ENCODE results near the gene BSCL2. TPM values are rescaled to one million over a fixed set of nuclear protein-coding genes. Genes with fewer than 3 reads are reported as not detected.

BSCL2 gene
- total and polyA plus RNA-seq, 2 of the 13 experiments (the other 11 are each of a cell fraction or from before 2014, with no cell fraction given), result 19.5 to 21.1 TPM

GRCh38 chr11:62708392-62708791, 1.2 kb upstream of the BSCL2 start:
- TF ChIP-seq SNAI1 (CRISPR knock-in tag; IDR thresholded peaks at IDR 0.05; ENCODE audit: borderline replicate concordance) (no peak), SMAD3 (CRISPR knock-in tag; IDR thresholded peaks at IDR 0.05) (no peak), FOXK2 (IDR thresholded peaks at IDR 0.05) (no peak), ZNF333 (CRISPR knock-in tag; IDR thresholded peaks at IDR 0.05; ENCODE audit: borderline replicate concordance) (no peak), ATF1 (CRISPR knock-in tag; IDR thresholded peaks at IDR 0.05) (no peak), MED8 (CRISPR knock-in tag; IDR thresholded peaks at IDR 0.05; ENCODE audit: insufficient replicate concordance) (no peak), IKZF5 (CRISPR knock-in tag; IDR thresholded peaks at IDR 0.05) (no peak), GPBP1L1 (CRISPR knock-in tag; IDR thresholded peaks at IDR 0.05) (no peak), ZNF362 (CRISPR knock-in tag; IDR thresholded peaks at IDR 0.05; ENCODE audit: borderline replicate concordance) (no peak), E2F1 (CRISPR knock-in tag; IDR thresholded peaks at IDR 0.05) (no peak), EP300 (IDR thresholded peaks at IDR 0.05; ENCODE audit: low read depth in 2 of 2, low read length in 2 of 2) (no peak), EP300 (CRISPR knock-in tag; IDR thresholded peaks at IDR 0.05; ENCODE audit: borderline replicate concordance) (no peak), SNAPC5 (CRISPR knock-in tag; IDR thresholded peaks at IDR 0.05; ENCODE audit: borderline replicate concordance) (no peak), MIER3 (CRISPR knock-in tag; IDR thresholded peaks at IDR 0.05; ENCODE audit: borderline replicate concordance) (no peak)
- H3K4me2 ChIP-seq (ENCODE audit: low read depth, low read length), result no peak overlapping the region
- FAIRE-seq, result no peak
- CTCF ChIA-PET (ENCODE audit: low intra/inter-chr PET ratio, low total read pairs), result no interaction called here
- in situ Hi-C loops (cut with HindIII; ENCODE audit: extremely low pct_ligation_motif_present, low pct_unique_long_range_greater_than_20kb), result loop anchor here (10.0 kb wide), 1 partner anchor 314 kb away; no protein-coding TSS in a partner anchor
- no peak overlapping the region for H2AFZ ChIP-seq (ENCODE audit: low read length)
- no peaks in the 10 kb centered on the region for H3K27me3 ChIP-seq (ENCODE audit: control insufficient read depth in 1 of 2, insufficient read depth in 2 of 2, low read length in 2 of 2)
- POLR2A ChIA-PET, result interaction anchor here (1.4 to 4.3 kb wide), 3 partner anchors 19 to 123 kb away, joined by 4 to 27 read pairs (median 4); partner anchors contain the start of genes HNRNPUL2, STX5 and ZBTB3
- no TSS peak for BruUV-seq (replicated peaks)
- no peak overlapping the region for H3K4me3 ChIP-seq (replicated peaks in 1 of 3; ENCODE audit: insufficient read depth in 1 of 3, low read depth in 2 of 3, low read length in 3 of 3)
- H3K79me2 ChIP-seq (ENCODE audit: insufficient read depth, low read length), result no peaks in the 10 kb centered on the region
- H3K27ac ChIP-seq (ENCODE audit: extremely low read length, insufficient read depth, low read length), result no peak overlapping the region
- H3K9ac ChIP-seq (ENCODE audit: insufficient read depth, low read depth, low read length), result no peak overlapping the region
- intact Hi-C loops (cut with micrococcal nuclease; ENCODE audit: unreplicated experiment), result no loop called here
- 90% methylated on average over 5 of the region's 5 CpGs for WGBS (ENCODE audit: low lambda C conversion rate)
- ATAC-seq, result no peak
- DNase-seq (ENCODE audit: low spot score), result no peak
- H4K20me1 ChIP-seq (ENCODE audit: insufficient read depth, low read length), result peaks cover 6% of the 10 kb centered on the region; the same call in 1 of the 2 replicates
- peaks cover 18% of the 10 kb centered on the region for H3K4me1 ChIP-seq (ENCODE audit: insufficient read depth, low read length)
- H3K9me3 ChIP-seq (ENCODE audit: low read length), result no peaks in the 10 kb centered on the region
- H3K36me3 ChIP-seq (replicated peaks in 1 of 2; ENCODE audit: control insufficient read depth in 1 of 2, insufficient read depth in 2 of 2, low read length in 2 of 2), result peaks cover 7 to 44% of the 10 kb centered on the region in 2 experiments

All from HepG2 (cell line).